PC-9 (cell line): ENCODE data around the gene PROS1. TPM values are rescaled to one million over a fixed set of nuclear protein-coding genes. Genes with fewer than 3 reads are reported as not detected.
A peak's percentile ranks its signal among the peaks of the same experiment; 100 is the strongest.

Experiments used
- BruUV-seq: library from RNA; stranded (reverse); fragments of 400-500 nt; replicated peaks from 2 replicates; lab custom pipeline; 2021; lab: Mats Ljungman, UMichigan
- CTCF ChIA-PET: fragments of 300-600 bp; sonication (Branson Sonifier 250); formaldehyde crosslinking; loops from one replicate; lab custom pipeline; 2022; ENCODE audit warnings: antibody characterized with exemption; lab: Charles Lee
- POLR2A ChIA-PET: fragments of 300-600 bp; sonication (Branson Sonifier 250); formaldehyde crosslinking; loops from one replicate; lab custom pipeline; 2022; ENCODE audit warnings: antibody characterized with exemption; ENCODE audit not compliant: unreplicated experiment; lab: Charles Lee
- DNase-seq, 2 experiments: peaks; one replicate each; pipeline versions ENCODE4 v3.0.0 to v3.0.0-alpha.2; 2015 to 2022; ENCODE audit warnings: mixed read lengths in 1 of 2
- H2AFZ ChIP-seq: fragments of 200-600 bp; sonication (generic); 2 replicates; pipeline ENCODE4 v1.8.1; 2017; ENCODE audit warnings: antibody characterized with exemption
- H3F3A ChIP-seq: fragments of 200-600 bp; sonication (generic); 2 replicates; pipeline ENCODE4 v1.8.1; 2017; ENCODE audit warnings: antibody characterized with exemption, mild to moderate bottlenecking, low read depth; ENCODE audit not compliant: insufficient read depth
- H3K27ac ChIP-seq: fragments of 200-600 bp; sonication (generic); 2 replicates; pipeline ENCODE4 v1.6.1; 2016; ENCODE audit warnings: mixed run types
- H3K27me3 ChIP-seq: fragments of 200-600 bp; sonication (generic); 2 replicates; pipeline ENCODE4 v1.6.1; 2016; ENCODE audit warnings: low read depth, mixed run types; ENCODE audit not compliant: insufficient read depth
- H3K36me3 ChIP-seq: fragments of 200-600 bp; sonication (generic); 2 replicates; pipeline ENCODE4 v1.6.1; 2016; ENCODE audit warnings: low read depth, mixed run types
- H3K4me1 ChIP-seq: fragments of 200-600 bp; sonication (generic); replicated peaks from 2 replicates; pipeline ENCODE4 v1.6.1; 2016; ENCODE audit warnings: mixed run types; ENCODE audit not compliant: insufficient read depth
- H3K4me2 ChIP-seq: fragments of 200-600 bp; sonication (generic); 2 replicates; pipeline ENCODE4 v1.6.1; 2017; ENCODE audit warnings: mixed run types
- H3K4me3 ChIP-seq: fragments of 200-600 bp; sonication (generic); 2 replicates; pipeline ENCODE4 v1.6.1; 2016; ENCODE audit warnings: mixed run types
- H3K79me2 ChIP-seq: fragments of 200-600 bp; sonication (generic); 2 replicates; pipeline ENCODE4 v1.6.1; 2017; ENCODE audit warnings: low read depth, mixed run types
- H3K9me2 ChIP-seq: fragments of 200-600 bp; sonication (generic); 2 replicates; pipeline ENCODE4 v1.8.1; 2017; ENCODE audit warnings: mild to moderate bottlenecking; ENCODE audit not compliant: insufficient read depth
- H3K9me3 ChIP-seq: fragments of 200-600 bp; sonication (generic); 2 replicates; pipeline ENCODE4 v1.8.1; 2016; ENCODE audit warnings: low read depth; ENCODE audit not compliant: insufficient read depth
- H4K20me1 ChIP-seq: fragments of 200-600 bp; sonication (generic); 2 replicates; pipeline ENCODE4 v1.8.1; 2017; ENCODE audit not compliant: insufficient read depth
- EZH2 ChIP-seq: fragments of 200-600 bp; sonication (generic); IDR thresholded peaks from 2 replicates; pipeline ENCODE4 v1.8.0; 2017; ENCODE audit warnings: antibody characterized with exemption, low read depth
- intact Hi-C: fragments of 100-400 bp; cut with micrococcal nuclease; formaldehyde crosslinking; loops from one replicate; pipeline ENCODE4 v1.10.0; 2022; ENCODE audit not compliant: unreplicated experiment
- total RNA-seq: library from RNA; stranded (reverse); gene quantifications from 2 replicates; pipeline ENCODE4 v1.2.3, GENCODE V29; 2021
- TF ChIP-seq, protein P1 (sequence below): fragments of 200-600 bp; sonication (generic); conservative IDR thresholded peaks from 2 replicates; pipeline ENCODE4 v1.6.1; 2017; ENCODE audit warnings: mixed run types, antibody characterized with exemption, mild to moderate bottlenecking, moderate library complexity

The PROS1 gene
- total RNA-seq, 1 experiment from 2014 or later = 0.57 TPM

DNA sequence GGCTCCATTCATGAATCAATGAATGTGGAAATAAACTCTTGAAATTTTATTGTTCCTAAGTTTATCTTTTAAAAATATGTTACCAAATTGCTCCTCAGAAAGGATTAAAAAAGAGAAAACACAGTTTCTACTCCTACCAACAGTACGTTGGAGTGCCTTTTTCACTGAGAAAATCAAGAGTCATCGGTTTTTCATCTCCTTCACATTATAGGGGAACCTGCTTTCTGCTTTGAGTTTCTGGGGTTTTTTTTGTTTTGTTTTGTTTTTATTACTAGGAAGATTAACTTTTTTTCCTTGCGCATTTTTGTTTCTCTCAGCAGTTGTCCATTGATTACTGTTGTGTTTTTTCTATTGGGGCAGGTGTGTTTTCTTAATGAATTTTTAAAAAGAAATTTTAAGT is 9.7 kb upstream of the PROS1 start:
- CTCF ChIA-PET = no interaction called here
- TF ChIP-seq, protein P1, sequence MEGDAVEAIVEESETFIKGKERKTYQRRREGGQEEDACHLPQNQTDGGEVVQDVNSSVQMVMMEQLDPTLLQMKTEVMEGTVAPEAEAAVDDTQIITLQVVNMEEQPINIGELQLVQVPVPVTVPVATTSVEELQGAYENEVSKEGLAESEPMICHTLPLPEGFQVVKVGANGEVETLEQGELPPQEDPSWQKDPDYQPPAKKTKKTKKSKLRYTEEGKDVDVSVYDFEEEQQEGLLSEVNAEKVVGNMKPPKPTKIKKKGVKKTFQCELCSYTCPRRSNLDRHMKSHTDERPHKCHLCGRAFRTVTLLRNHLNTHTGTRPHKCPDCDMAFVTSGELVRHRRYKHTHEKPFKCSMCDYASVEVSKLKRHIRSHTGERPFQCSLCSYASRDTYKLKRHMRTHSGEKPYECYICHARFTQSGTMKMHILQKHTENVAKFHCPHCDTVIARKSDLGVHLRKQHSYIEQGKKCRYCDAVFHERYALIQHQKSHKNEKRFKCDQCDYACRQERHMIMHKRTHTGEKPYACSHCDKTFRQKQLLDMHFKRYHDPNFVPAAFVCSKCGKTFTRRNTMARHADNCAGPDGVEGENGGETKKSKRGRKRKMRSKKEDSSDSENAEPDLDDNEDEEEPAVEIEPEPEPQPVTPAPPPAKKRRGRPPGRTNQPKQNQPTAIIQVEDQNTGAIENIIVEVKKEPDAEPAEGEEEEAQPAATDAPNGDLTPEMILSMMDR = no peak
- TF ChIP-seq EZH2 = no peak

DNA sequence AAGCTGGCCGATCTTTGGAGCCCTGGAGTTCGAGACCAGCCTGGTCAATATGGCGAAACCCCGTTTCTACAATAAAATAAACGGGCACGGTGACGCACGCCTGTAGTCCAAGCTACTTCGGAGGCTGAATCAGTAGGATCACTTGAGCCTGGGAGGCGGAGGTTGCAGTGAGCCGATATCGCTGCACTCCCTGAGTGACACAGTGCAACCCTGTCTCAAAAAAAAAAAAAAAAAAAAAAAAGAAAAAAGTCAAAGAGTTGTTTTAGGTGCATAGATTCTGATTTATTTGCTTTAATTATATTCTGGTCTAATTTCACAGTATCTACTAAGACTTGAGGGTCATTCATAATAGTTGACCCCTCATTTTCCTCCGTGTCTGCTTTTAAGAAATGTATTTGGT is 8.0 kb upstream of the PROS1 start:
- peak overlapping the region; percentile 89; the same call in 1 of the 2 replicates for H3K4me2 ChIP-seq
- intact Hi-C loops = loop anchor here (2.0 kb wide), 1 partner anchor 81 kb away; the partner anchor contains the start of genes DHFR2 and NSUN3
- TF ChIP-seq, protein P1 = no peak
- TF ChIP-seq EZH2 = no peak
- H3K79me2 ChIP-seq = peaks cover 15% of the 10 kb centered on the region
- H3F3A ChIP-seq = peaks cover 13% of the 10 kb centered on the region
- no TSS peak for BruUV-seq
- H2AFZ ChIP-seq = no peak overlapping the region
- H3K9me3 ChIP-seq = no peaks in the 10 kb centered on the region
- no peak overlapping the region for H3K27ac ChIP-seq
- no peaks in the 10 kb centered on the region for H3K36me3 ChIP-seq
- H3K4me3 ChIP-seq = no peak overlapping the region
- peaks cover 14% of the 10 kb centered on the region for H3K4me1 ChIP-seq
- DNase-seq = no peak
- no peaks in the 10 kb centered on the region for H3K27me3 ChIP-seq
- ChIA-PET POLR2A (no interaction called here), CTCF (no interaction called here)
- no peaks in the 10 kb centered on the region for H3K9me2 ChIP-seq
- peaks cover 5% of the 10 kb centered on the region; the same call in 1 of the 2 replicates for H4K20me1 ChIP-seq

More for the DNA sequence above, 9.7 kb upstream of the PROS1 start:
- POLR2A ChIA-PET = no interaction called here
- H3K4me3 ChIP-seq = no peak overlapping the region
- no TSS peak for BruUV-seq
- H3K27ac ChIP-seq = no peak overlapping the region
- H3K4me2 ChIP-seq = no peak overlapping the region
- peaks cover 20% of the 10 kb centered on the region for H3K4me1 ChIP-seq
- H3K9me2 ChIP-seq = no peaks in the 10 kb centered on the region
- H3K79me2 ChIP-seq = peaks cover 15% of the 10 kb centered on the region
- no peaks in the 10 kb centered on the region for H3K36me3 ChIP-seq
- intact Hi-C loops = no loop called here
- H3K27me3 ChIP-seq = no peaks in the 10 kb centered on the region
- DNase-seq = no peak
- H4K20me1 ChIP-seq = peaks cover 5% of the 10 kb centered on the region; the same call in 1 of the 2 replicates
- H3F3A ChIP-seq = peaks cover 13% of the 10 kb centered on the region
- H3K9me3 ChIP-seq = no peaks in the 10 kb centered on the region
- no peak overlapping the region for H2AFZ ChIP-seq

DNA sequence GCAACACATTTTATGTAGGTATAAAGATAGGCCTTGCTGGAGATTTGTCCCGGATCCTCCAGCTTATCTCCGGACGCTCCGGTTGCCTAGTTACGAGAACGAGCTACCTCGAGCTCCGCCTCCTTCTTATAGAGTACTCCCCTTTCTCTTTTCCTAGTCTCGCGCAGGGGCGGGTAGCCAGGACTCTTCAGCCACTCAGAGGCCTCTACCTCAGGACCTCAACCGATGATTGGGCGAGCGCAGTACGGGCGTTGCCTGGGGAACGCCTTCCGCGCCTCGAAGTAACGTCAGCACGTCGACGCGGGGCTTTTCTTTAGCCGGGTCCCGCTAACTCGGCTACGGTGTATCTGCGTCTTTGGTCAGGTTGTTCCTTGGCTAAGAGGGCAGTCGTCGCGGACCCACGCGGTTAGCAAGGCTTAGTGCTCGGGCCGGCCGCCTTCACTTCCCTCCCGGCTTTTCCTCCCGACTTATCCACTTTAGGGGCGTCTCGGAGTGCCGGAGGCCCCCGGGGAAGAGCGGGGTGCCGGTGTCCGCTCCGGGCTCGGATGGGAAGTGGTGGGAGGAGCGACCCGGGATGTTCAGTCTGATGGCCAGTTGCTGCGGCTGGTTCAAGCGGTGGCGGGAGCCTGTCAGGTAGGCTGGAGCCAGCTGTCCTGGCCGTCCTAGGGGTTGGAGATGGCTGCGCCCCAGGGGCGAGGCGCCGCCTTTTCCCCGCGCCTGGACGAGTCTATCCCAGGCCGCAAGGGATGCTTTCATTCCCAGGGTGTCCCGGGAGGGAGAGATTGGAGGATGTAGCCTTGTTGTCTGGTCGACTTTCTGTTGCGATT is 6.4 kb upstream of the PROS1 start, which contains the start of gene ARL13B:
TSS of gene ARL13B (plus strand) at position 306 of the 827 bp plus-strand sequence. CDS start at position 575, 269 bp downstream.
- ChIA-PET CTCF (no interaction called here), POLR2A (interaction anchor here (0.6 to 1.0 kb wide), 4 partner anchors 8 to 49 kb away, joined by 3 to 12 read pairs (median 7); partner anchors contain the start of gene STX19)
- H3K27ac ChIP-seq = peak within 1 kb of the TSS; percentile 14; the same call in 1 of the 2 replicates
- peaks cover 15% of the 10 kb centered on the region for H3K79me2 ChIP-seq
- H3F3A ChIP-seq = peaks cover 13% of the 10 kb centered on the region
- DNase-seq = peak; percentile 98 to 100
- peak within 1 kb of the TSS; percentile 89 for H3K4me2 ChIP-seq
- no peaks in the 10 kb centered on the region for H3K27me3 ChIP-seq
- TF ChIP-seq, protein P1 = no peak
- TF ChIP-seq EZH2 = no peak
- H4K20me1 ChIP-seq = 0 out of 2 replicates have a peak, but pooled peaks cover 5% of the 10 kb centered on the region
- no peaks in the 10 kb centered on the region for H3K9me3 ChIP-seq
- H3K9me2 ChIP-seq = no peaks in the 10 kb centered on the region
- H3K36me3 ChIP-seq = no peaks in the 10 kb centered on the region
- H3K4me3 ChIP-seq = peak within 1 kb of the TSS; percentile 74
- H2AFZ ChIP-seq = peak within 1 kb of the TSS; percentile 95
- intact Hi-C loops = loop anchor here (2.0 kb wide), 1 partner anchor 83 kb away; the partner anchor contains the start of genes DHFR2 and NSUN3
- H3K4me1 ChIP-seq = peaks cover 14% of the 10 kb centered on the region
- TSS peak; percentile 84 for BruUV-seq
